ENCODE data around the gene LSM11.

DNA sequence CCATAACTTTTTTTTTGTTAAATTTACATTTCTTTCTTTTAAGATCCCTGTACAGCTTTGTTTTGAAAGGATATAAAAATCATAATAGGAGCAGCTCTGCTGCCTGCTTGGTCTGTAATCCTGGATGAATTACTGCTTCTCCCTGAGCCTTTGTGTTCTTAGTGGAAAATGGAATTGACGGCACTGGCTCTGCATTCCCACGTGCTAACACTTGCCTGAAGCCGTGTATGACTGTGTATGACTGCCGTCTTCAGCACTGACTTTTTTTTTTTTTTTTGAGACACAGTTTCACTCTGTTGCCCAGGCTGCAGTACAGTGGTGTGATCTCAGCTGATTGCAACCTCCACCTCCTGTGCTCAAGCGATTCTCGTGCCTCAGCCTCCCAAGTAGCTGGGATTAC is 7.5 kb upstream of the LSM11 start:
- TF ChIP-seq POLR2AphosphoS5 (IDR thresholded peaks at IDR 0.05; ENCODE audit: low read depth, low read length) (no peak), TAF1 (IDR thresholded peaks at IDR 0.05; ENCODE audit: borderline replicate concordance, insufficient read depth, low read length) (no peak), SIN3A (IDR thresholded peaks at IDR 0.05; ENCODE audit: borderline replicate concordance, insufficient read depth, low read length) (no peak)
- TF ChIP-seq, protein P1, sequence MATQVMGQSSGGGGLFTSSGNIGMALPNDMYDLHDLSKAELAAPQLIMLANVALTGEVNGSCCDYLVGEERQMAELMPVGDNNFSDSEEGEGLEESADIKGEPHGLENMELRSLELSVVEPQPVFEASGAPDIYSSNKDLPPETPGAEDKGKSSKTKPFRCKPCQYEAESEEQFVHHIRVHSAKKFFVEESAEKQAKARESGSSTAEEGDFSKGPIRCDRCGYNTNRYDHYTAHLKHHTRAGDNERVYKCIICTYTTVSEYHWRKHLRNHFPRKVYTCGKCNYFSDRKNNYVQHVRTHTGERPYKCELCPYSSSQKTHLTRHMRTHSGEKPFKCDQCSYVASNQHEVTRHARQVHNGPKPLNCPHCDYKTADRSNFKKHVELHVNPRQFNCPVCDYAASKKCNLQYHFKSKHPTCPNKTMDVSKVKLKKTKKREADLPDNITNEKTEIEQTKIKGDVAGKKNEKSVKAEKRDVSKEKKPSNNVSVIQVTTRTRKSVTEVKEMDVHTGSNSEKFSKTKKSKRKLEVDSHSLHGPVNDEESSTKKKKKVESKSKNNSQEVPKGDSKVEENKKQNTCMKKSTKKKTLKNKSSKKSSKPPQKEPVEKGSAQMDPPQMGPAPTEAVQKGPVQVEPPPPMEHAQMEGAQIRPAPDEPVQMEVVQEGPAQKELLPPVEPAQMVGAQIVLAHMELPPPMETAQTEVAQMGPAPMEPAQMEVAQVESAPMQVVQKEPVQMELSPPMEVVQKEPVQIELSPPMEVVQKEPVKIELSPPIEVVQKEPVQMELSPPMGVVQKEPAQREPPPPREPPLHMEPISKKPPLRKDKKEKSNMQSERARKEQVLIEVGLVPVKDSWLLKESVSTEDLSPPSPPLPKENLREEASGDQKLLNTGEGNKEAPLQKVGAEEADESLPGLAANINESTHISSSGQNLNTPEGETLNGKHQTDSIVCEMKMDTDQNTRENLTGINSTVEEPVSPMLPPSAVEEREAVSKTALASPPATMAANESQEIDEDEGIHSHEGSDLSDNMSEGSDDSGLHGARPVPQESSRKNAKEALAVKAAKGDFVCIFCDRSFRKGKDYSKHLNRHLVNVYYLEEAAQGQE (IDR thresholded peaks at IDR 0.05; ENCODE audit: insufficient read depth in 1 of 2, low read depth in 2 of 2, low read length in 2 of 2): no peak

All from PFSK-1 (cell line).